Measurements from ENCODE around the gene MAP3K13. TPM values are rescaled to one million over a fixed set of nuclear protein-coding genes. Genes with fewer than 3 reads are reported as not detected.
A peak's percentile ranks its signal among the peaks of the same experiment; 100 is the strongest.

MAP3K13 gene
- total RNA-seq, 1 donor from 2014 or later, result 11.9 TPM

GRCh38 chr3:185517387-185518130 is 154.6 kb downstream of the MAP3K13 start:
- no peak for DNase-seq

GRCh38 chr3:185519021-185519420 is 156.1 kb downstream of the MAP3K13 start:
- DNase-seq, result no peak

GRCh38 chr3:185521349-185522138 is 158.6 kb downstream of the MAP3K13 start:
- DNase-seq, result no peak

DNA sequence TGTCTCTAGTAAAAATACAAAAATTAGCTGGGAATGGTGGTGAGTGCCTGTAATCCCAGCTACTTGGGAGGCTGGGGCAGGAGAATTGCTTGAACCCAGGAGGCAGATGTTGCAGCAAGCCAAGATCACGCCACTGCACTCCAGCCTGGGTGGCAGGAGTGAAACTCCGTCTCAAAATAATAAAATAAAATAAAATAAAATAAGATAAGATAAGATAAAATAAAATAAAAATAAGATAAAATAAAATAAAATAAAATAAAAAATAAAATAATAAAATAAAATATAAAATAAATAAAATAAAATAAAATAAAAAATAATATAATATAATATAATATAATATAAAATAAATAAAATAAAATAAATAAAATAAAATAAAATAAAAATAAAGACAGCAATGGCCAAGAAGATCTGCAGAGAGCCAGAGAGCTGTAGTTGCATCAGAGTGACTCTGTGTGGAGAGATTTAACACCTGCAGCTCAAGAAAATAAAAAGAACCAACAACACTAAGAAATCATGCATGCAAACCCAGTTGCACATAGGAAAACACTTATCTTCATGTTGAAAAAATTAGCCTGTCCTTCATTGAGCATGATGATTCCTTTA is 163.5 kb downstream of the MAP3K13 start:
- no peak for DNase-seq

DNA sequence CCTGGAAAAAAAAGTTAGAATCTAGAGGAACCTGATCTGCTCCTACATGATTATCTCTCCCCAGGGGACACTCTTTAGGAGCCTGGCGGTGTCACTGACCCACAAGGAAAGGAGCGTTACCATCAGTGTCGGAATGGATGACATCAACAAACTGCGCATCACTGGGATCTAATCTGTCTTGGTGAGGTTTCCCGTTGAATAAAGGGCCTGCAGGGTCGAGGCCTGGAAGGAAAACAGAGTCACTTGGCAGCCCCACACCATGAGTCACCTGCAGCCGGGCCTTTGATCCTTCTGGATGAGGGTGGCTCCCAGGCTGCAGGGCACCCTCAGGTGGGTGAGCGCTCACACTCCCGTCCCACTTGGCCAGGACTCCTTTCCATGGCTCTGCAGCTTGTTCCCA is 164.4 kb downstream of the MAP3K13 start:
- peak; percentile 7 for DNase-seq

- no peak for DNase-seq
Measured at GRCh38 chr3:185528532-185528931, 165.6 kb downstream of the MAP3K13 start.

DNA sequence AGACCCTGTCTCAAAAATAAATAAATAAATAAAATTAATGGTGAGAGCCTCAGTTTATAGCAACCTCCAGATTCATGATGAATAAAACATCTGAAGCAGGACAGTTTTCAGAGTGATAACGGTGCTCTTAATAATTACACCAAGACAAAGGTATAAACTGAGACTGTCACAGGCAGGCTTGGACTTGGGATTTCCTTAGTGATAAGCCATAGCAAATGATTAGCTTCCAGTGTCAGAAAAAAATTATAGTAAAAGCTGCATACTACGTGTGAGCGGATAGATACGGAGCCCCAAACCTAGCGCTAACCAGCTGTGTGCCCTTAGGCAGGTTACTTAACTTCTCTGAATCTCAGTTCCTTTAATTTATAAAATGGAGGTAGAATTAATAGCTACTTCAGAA is 167.9 kb downstream of the MAP3K13 start:
- DNase-seq, result no peak

GRCh38 chr3:185532901-185533300 is 170.0 kb downstream of the MAP3K13 start:
- no peak for DNase-seq

GRCh38 chr3:185534511-185534910 is 171.6 kb downstream of the MAP3K13 start:
- DNase-seq, result no peak

DNA sequence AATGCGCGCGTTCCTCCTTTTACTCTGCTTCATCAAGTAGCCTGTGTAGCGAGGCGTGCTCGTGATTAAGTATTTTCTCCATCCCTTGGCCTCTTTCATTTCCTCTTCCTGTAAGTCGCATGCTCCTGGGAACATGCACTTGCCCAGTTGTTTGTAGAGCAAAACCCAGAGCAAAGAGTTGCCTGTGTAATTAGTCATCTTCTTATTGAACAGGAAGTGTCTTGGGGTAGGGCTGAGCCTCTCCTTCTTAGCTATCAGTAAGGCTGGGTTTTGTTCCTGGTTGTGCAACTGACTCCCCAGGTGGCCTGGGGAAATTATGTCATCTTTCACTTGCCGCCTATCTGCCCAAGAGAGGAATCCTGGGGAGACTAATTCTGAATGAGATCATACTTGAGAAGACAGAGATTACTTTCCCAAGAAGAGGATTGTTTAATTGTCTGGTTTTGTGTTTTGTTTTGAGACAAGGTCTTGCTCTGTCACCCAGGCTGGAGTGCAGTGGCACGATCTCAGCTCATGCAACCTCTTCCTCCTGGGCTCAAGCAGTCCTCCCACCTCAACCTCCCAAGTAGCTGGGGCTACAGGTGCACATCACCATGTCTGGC is 174.5 kb downstream of the MAP3K13 start:
- DNase-seq, result peak; percentile 90

Other genes starting within 250 kb of the MAP3K13 start
- gene C3orf70, start 210.1 kb upstream of the MAP3K13 start, total RNA-seq, result 2.6 and 2.8 TPM in 2 replicates
- 6.6 and 7.7 TPM in 2 replicates for gene EHHADH, start 109.1 kb upstream of the MAP3K13 start, total RNA-seq
- 6.3 and 9.1 TPM in 2 replicates for gene TMEM41A, start 135.9 kb downstream of the MAP3K13 start, total RNA-seq
- gene LIPH, start 189.5 kb downstream of the MAP3K13 start, total RNA-seq, result 0.19 TPM in 1 of 2 replicates, not detected in the other
- 38.1 and 43.1 TPM in 2 replicates for gene SENP2, start 223.2 kb downstream of the MAP3K13 start, total RNA-seq